Upper lobe of left lung (tissue), 4 donors: ENCODE measurements around the gene ANGPT4.

ENCODE experiments used
- CTCF ChIP-seq, 6 experiments: fragments of 450-650 bp in 4 of 6; fragments of 200-600 bp in 2 of 6; sonication (generic) in 2 of 6; IDR thresholded peaks; one replicate each; pipeline ENCODE4 v1.5.1; 2016 to 2019; ENCODE audit warnings: antibody characterized with exemption in 6 of 6
- EP300 ChIP-seq, 4 donors: sonication (generic); formaldehyde crosslinking; IDR thresholded peaks; one replicate each; pipeline ENCODE4 v1.5.1; 2017; ENCODE audit warnings: antibody characterized with exemption in 4 of 4, control low read depth in 2 of 4
- POLR2A ChIP-seq, 4 donors: fragments of 450-650 bp; IDR thresholded peaks; one replicate each; pipeline ENCODE4 v1.5.1; 2016 to 2017; ENCODE audit warnings: antibody characterized with exemption in 4 of 4, mild to moderate bottlenecking in 2 of 4

- TF ChIP-seq POLR2A (IDR thresholded peaks at IDR 0.05) (no peak), CTCF (IDR thresholded peaks at IDR 0.05) (no peak), EP300 (IDR thresholded peaks at IDR 0.05) (no peak)
Measured at GRCh38 chr20:940926-941325, 24.8 kb upstream of the ANGPT4 start.
